HG02981 (cell line): Measurements from ENCODE around the gene TBCA.

Experiments used
- ATAC-seq: cut with Tn5 transposase; IDR thresholded peaks from one replicate; pipeline ENCODE4 v1.9.1; 2021; ENCODE audit warnings: mild to moderate bottlenecking, moderate library complexity; ENCODE audit not compliant: unreplicated experiment

Gene TBCA

DNA sequence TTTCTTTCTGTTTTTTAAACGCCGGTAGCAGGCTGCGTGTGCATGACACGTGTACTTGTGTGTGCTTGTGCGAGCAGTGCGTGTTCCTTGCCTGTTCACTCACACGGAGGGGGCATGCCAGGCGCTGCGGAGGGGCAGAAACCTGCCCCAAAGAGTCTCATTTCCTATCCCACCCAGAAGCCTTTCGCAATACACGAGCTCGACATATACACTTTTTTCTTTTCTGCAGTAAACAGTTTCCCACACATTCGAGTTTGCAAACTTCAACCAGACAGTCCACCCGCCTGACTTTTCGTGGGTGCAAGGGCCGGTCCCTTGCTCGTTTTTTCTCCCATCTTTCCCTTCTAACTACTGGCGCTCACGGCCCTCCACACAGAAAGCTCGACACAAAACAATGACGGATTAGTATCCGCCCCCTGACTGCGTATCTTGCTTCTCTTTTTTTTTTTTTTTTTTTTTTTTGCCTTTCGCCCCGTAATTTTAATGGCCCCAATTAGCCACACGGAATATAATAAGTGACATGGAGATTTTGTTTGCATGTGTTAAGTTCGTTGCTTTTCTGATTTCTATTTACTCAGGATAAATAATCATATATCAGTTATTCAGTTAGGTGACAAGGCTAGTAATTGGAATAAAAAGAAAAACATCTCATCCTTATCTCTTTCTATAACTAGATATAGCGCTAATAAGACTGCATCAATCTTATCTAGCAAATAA, 132.3 kb downstream of the TBCA start:
- ATAC-seq, result no peak

DNA sequence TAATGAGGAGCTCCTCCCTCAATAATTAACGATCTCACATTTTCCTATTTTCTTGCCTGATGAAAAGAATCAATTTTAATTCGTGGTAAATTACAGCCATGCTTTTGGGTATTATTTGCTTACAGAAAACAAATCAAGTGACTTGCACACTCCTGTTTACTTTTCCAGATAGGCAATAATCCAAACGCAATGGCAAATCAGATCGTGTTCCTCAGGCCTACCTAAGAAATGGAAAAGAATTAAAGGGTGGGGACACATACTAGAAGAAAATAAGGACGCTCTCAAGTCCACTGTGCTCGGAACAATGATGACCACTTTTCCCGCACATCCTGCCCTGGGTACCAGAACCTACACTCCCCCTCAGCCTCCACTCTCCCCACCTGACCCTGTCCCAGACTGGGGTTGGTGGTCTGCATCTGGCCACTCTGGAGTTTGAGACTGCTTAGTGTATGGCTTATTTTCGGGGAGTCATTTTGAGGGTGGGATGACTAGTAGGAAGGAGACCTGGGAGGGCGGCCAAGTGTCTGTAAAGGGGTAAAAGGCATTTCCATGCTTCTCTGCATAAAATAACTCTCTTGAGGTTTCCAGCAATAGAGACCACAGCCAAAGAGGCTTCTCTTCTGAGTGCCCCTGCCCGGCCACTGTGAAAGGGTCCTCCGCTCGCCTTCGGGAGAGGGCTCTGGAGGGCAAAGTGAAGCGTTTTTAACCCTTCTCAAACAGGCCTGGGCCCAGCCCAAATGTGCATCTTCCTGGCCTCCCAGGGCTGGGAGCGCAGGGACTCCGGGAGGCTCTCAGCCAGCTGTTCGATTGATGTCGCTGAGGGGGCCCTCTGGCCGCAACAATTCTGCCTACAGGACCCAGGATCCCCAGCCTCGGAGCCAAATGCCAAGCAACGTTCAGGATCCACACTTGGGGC, 133.1 kb downstream of the TBCA start:
- ATAC-seq, result no peak

DNA sequence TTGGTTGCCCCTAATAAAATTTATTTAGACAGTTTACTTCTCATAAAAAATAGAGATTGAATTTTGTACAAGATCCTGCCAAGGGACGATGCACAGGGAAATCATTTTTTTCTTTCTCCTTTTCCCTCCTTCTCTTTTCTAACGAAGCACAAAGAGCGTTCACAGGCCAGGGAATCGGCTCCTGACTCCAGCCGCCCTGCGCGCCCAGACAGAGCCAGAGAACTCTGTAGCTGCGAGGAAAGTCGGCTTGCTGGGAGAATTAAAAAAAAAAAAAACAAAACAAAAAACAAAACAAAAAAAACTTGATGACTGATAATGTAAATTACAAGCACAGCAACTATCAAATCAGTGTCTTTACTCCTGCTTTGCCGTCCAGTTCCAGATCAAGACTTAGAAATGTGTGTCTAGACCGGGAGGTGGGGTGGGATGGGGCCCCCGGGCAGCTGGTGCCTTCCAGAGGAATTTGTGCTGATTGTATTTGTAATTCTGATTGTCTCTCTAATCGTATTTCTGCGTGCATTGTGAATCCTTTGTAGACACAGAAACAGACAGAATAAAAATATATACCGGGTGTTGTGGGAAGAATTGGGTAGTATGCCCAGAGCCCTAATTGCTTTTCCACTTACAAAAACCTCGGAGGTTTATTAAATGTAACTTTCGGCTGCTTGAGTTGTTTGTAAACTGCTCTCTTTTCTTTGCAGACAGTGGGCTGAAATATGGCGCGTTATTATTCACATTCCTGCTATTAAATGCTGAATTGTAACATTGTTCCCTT, 134.0 kb downstream of the TBCA start:
- no peak for ATAC-seq

DNA sequence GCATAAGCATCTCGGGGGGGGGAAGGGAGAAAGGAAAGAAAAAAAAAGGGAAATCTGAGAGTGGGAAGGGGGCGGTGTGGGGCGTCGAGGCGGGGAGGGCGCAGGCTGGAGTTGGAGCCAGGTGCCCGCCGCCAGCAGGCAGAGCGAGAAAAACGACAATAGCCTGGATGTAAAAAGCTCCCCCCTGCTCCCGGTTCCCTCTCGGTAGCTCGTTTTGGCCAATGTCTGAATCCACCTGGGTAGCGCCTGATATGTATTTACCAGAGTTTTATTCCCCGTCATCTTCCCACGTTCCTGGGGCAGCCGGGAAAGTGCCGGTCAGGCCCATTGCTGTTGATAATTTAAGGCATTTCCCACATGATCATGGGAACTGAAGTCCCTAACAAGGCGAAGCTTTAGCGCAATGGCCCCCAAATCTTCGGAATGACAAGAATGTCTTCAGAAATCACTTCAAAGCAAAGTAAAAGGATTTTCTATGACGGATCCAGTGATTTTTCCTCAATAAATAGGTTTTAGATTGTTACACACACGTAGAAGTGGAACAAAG, 134.7 kb downstream of the TBCA start:
- ATAC-seq, result no peak
